ENCODE data around the gene FXN. TPM values are rescaled to one million over a fixed set of nuclear protein-coding genes. Genes with fewer than 3 reads are reported as not detected.
"Not testable (repeated sequence)": the region's sequence is repeated elsewhere in the genome, so short reads cannot be mapped to it uniquely, and the experiment has no call there.

FXN gene
- total and polyA plus RNA-seq, 2 donors (not counting 1 experiment from before 2014, with no cell fraction given), result 8.8 to 9.6 TPM

GRCh38 chr9:69104830-69105527 lies 69.4 kb downstream of the FXN start:
- WGBS (ENCODE audit: insufficient coverage), result 100% methylated on average over 1 of the region's 2 CpGs
- H3K27ac ChIP-seq (ENCODE audit: low read length in 2 of 2), result no peak overlapping the region
- H3K4me1 ChIP-seq (ENCODE audit: control insufficient read depth in 2 of 2, insufficient read depth in 2 of 2, low read length in 2 of 2), result no peaks in the 10 kb centered on the region
- no peaks in the 10 kb centered on the region for H3K27me3 ChIP-seq (replicated peaks in 1 of 4; ENCODE audit: control extremely low read depth in 1 of 4, control insufficient read depth in 3 of 4, insufficient read depth in 4 of 4, low read length in 3 of 4)
- H2AFZ ChIP-seq (ENCODE audit: insufficient read depth, low read depth, low read length, poor library complexity, severe bottlenecking), result no peak overlapping the region
- no peaks in the 10 kb centered on the region for H3K9me3 Mint-ChIP-seq (ENCODE audit: insufficient read depth)
- no peaks in the 10 kb centered on the region for H3K4me1 Mint-ChIP-seq
- TF ChIP-seq EZH2 (IDR thresholded peaks at IDR 0.05; ENCODE audit: borderline replicate concordance, insufficient read depth, low read depth, low read length, poor library complexity, severe bottlenecking), result no peak
- TF ChIP-seq, protein P1, sequence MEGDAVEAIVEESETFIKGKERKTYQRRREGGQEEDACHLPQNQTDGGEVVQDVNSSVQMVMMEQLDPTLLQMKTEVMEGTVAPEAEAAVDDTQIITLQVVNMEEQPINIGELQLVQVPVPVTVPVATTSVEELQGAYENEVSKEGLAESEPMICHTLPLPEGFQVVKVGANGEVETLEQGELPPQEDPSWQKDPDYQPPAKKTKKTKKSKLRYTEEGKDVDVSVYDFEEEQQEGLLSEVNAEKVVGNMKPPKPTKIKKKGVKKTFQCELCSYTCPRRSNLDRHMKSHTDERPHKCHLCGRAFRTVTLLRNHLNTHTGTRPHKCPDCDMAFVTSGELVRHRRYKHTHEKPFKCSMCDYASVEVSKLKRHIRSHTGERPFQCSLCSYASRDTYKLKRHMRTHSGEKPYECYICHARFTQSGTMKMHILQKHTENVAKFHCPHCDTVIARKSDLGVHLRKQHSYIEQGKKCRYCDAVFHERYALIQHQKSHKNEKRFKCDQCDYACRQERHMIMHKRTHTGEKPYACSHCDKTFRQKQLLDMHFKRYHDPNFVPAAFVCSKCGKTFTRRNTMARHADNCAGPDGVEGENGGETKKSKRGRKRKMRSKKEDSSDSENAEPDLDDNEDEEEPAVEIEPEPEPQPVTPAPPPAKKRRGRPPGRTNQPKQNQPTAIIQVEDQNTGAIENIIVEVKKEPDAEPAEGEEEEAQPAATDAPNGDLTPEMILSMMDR (IDR thresholded peaks at IDR 0.05), result no peak
- intact Hi-C loops (cut with micrococcal nuclease), result no loop called here
- no peaks in the 10 kb centered on the region for H3K36me3 ChIP-seq (replicated peaks in 1 of 2; ENCODE audit: control extremely low read depth in 1 of 2, control insufficient read depth in 1 of 2, extremely low read depth in 1 of 2, insufficient read depth in 2 of 2, low read length in 1 of 2)
- H3K4me3 ChIP-seq (ENCODE audit: control extremely low read depth in 1 of 5, extremely low read depth in 1 of 5, insufficient read depth in 1 of 5, low read depth in 2 of 5, low read length in 4 of 5), result no peak overlapping the region
- H3K9me3 ChIP-seq (ENCODE audit: control extremely low read depth in 1 of 3, control insufficient read depth in 2 of 3, insufficient read depth in 1 of 3, low read length in 2 of 3), result no peaks in the 10 kb centered on the region
- no peak overlapping the region for H3K9ac ChIP-seq (ENCODE audit: low read length)
- POLR2A ChIA-PET, result no interaction called here
- DNase-seq (no peak), ATAC-seq (ENCODE audit: low read depth) (no peak)
- no peaks in the 10 kb centered on the region for H3K27me3 Mint-ChIP-seq
- no peaks in the 10 kb centered on the region for H4K20me1 ChIP-seq (ENCODE audit: control insufficient read depth, insufficient read depth, low read length, poor library complexity, severe bottlenecking)
- H3K4me2 ChIP-seq (replicated peaks; ENCODE audit: low read depth, low read length, poor library complexity, severe bottlenecking), result no peak overlapping the region
- H3K27ac Mint-ChIP-seq, result no peak overlapping the region
- CTCF ChIA-PET, result no interaction called here
- no peak overlapping the region for H3K4me3 Mint-ChIP-seq
- no peaks in the 10 kb centered on the region for H3K79me2 ChIP-seq (ENCODE audit: control insufficient read depth, insufficient read depth, low read length)

- no peaks in the 10 kb centered on the region for H3K27me3 Mint-ChIP-seq
Measured at GRCh38 chr9:69107771-69108170, 72.2 kb downstream of the FXN start.

DNA sequence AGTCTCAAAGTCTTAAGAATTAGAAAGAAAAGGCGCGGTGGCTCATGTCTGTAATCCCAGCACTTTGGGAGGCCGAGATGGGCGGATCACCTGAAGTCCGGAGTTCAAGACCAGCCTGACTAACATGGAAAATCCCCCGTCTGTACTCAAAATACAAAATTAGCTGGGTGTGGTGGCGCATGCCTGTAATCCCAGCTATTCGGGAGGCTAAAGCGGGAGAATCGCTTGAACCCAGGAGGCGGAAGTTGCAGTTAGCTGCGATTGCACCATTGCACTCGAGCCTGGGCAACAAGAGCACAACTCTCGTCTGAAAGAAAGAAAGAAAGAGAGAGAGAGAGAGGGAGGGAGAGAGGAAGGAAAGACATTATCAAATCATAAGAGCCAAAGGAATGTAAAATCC lies 73.2 kb downstream of the FXN start:
- H3K27ac ChIP-seq (ENCODE audit: low read length in 2 of 2); H3K79me2 ChIP-seq (ENCODE audit: control insufficient read depth, insufficient read depth, low read length); H3K4me1 ChIP-seq (ENCODE audit: control insufficient read depth in 2 of 2, insufficient read depth in 2 of 2, low read length in 2 of 2); H3K27me3 Mint-ChIP-seq; CTCF ChIA-PET; ATAC-seq (ENCODE audit: low read depth); intact Hi-C loops (cut with micrococcal nuclease); H3K4me3 ChIP-seq (ENCODE audit: control extremely low read depth in 1 of 5, extremely low read depth in 1 of 5, insufficient read depth in 1 of 5, low read depth in 2 of 5, low read length in 4 of 5); H3K4me2 ChIP-seq (replicated peaks; ENCODE audit: low read depth, low read length, poor library complexity, severe bottlenecking); H3K9ac ChIP-seq (ENCODE audit: low read length); H3K9me3 ChIP-seq (ENCODE audit: control extremely low read depth in 1 of 3, control insufficient read depth in 2 of 3, insufficient read depth in 1 of 3, low read length in 2 of 3); H3K9me3 Mint-ChIP-seq (ENCODE audit: insufficient read depth); H3K27me3 ChIP-seq (replicated peaks in 1 of 4; ENCODE audit: control extremely low read depth in 1 of 4, control insufficient read depth in 3 of 4, insufficient read depth in 4 of 4, low read length in 3 of 4); H4K20me1 ChIP-seq (ENCODE audit: control insufficient read depth, insufficient read depth, low read length, poor library complexity, severe bottlenecking); H3K4me1 Mint-ChIP-seq; H3K4me3 Mint-ChIP-seq; H3K27ac Mint-ChIP-seq; H2AFZ ChIP-seq (ENCODE audit: insufficient read depth, low read depth, low read length, poor library complexity, severe bottlenecking); POLR2A ChIA-PET; H3K36me3 ChIP-seq (replicated peaks in 1 of 2; ENCODE audit: control extremely low read depth in 1 of 2, control insufficient read depth in 1 of 2, extremely low read depth in 1 of 2, insufficient read depth in 2 of 2, low read length in 1 of 2); DNase-seq: not testable (repeated sequence)
- WGBS (ENCODE audit: insufficient coverage), result 98% methylated on average over 11 of the region's 14 CpGs

More at GRCh38 chr9:69107771-69108170, 72.2 kb downstream of the FXN start:
- H2AFZ ChIP-seq (ENCODE audit: insufficient read depth, low read depth, low read length, poor library complexity, severe bottlenecking), result no peak overlapping the region
- no peak overlapping the region for H3K4me3 ChIP-seq (ENCODE audit: control extremely low read depth in 1 of 5, extremely low read depth in 1 of 5, insufficient read depth in 1 of 5, low read depth in 2 of 5, low read length in 4 of 5)
- CTCF ChIA-PET, result no interaction called here
- no peaks in the 10 kb centered on the region for H3K4me1 Mint-ChIP-seq
- no peak for DNase-seq
- no CpG with 5 or more reads among the region's 3 CpGs for WGBS (ENCODE audit: insufficient coverage)
- no peak overlapping the region for H3K4me2 ChIP-seq (replicated peaks; ENCODE audit: low read depth, low read length, poor library complexity, severe bottlenecking)
- no peak for ATAC-seq (ENCODE audit: low read depth)
- H3K36me3 ChIP-seq (replicated peaks in 1 of 2; ENCODE audit: control extremely low read depth in 1 of 2, control insufficient read depth in 1 of 2, extremely low read depth in 1 of 2, insufficient read depth in 2 of 2, low read length in 1 of 2), result no peaks in the 10 kb centered on the region
- TF ChIP-seq, protein P1 (IDR thresholded peaks at IDR 0.05), result no peak
- no peak for TF ChIP-seq EZH2 (IDR thresholded peaks at IDR 0.05; ENCODE audit: borderline replicate concordance, insufficient read depth, low read depth, low read length, poor library complexity, severe bottlenecking)
- no peaks in the 10 kb centered on the region for H3K27me3 ChIP-seq (replicated peaks in 1 of 4; ENCODE audit: control extremely low read depth in 1 of 4, control insufficient read depth in 3 of 4, insufficient read depth in 4 of 4, low read length in 3 of 4)
- no peak overlapping the region for H3K4me3 Mint-ChIP-seq
- H3K27ac Mint-ChIP-seq, result no peak overlapping the region
- no peaks in the 10 kb centered on the region for H3K9me3 Mint-ChIP-seq (ENCODE audit: insufficient read depth)
- H3K4me1 ChIP-seq (ENCODE audit: control insufficient read depth in 2 of 2, insufficient read depth in 2 of 2, low read length in 2 of 2), result no peaks in the 10 kb centered on the region
- H3K27ac ChIP-seq (ENCODE audit: low read length in 2 of 2), result no peak overlapping the region
- POLR2A ChIA-PET, result no interaction called here
- no peak overlapping the region for H3K9ac ChIP-seq (ENCODE audit: low read length)
- no peaks in the 10 kb centered on the region for H3K9me3 ChIP-seq (ENCODE audit: control extremely low read depth in 1 of 3, control insufficient read depth in 2 of 3, insufficient read depth in 1 of 3, low read length in 2 of 3)
- no peaks in the 10 kb centered on the region for H4K20me1 ChIP-seq (ENCODE audit: control insufficient read depth, insufficient read depth, low read length, poor library complexity, severe bottlenecking)
- intact Hi-C loops (cut with micrococcal nuclease), result no loop called here
- H3K79me2 ChIP-seq (ENCODE audit: control insufficient read depth, insufficient read depth, low read length), result no peaks in the 10 kb centered on the region

Data from B cell (primary cell).